Epidermal melanocyte (primary cell): ENCODE measurements around the gene MTFR1L.

ENCODE experiments used
- DNase-seq: peaks from one replicate; pipeline ENCODE4 v3.0.0; 2011; ENCODE audit warnings: low spot score; ENCODE audit not compliant: insufficient read length

MTFR1L gene

GRCh38 chr1:25877155-25877554 is 57.4 kb downstream of the MTFR1L start:
- DNase-seq: no peak

GRCh38 chr1:25878690-25879089 is 58.9 kb downstream of the MTFR1L start:
- no peak for DNase-seq

- no peak for DNase-seq
Observed at GRCh38 chr1:25879675-25880074, 59.9 kb downstream of the MTFR1L start.

- DNase-seq: no peak
Observed at GRCh38 chr1:25880518-25880917, 60.8 kb downstream of the MTFR1L start.

GRCh38 chr1:25881266-25881665 is 61.5 kb downstream of the MTFR1L start:
- DNase-seq: no peak
